SK-N-DZ (cell line): ENCODE data around the gene AKR1C4.
"Not testable (repeated sequence)": the region's sequence is repeated elsewhere in the genome, so short reads cannot be mapped to it uniquely, and the experiment has no call there.

ENCODE experiments used
- DNase-seq: peaks from one replicate; pipeline ENCODE4 v3.0.0-alpha.2; 2015; ENCODE audit warnings: low spot score

AKR1C4 gene

DNA sequence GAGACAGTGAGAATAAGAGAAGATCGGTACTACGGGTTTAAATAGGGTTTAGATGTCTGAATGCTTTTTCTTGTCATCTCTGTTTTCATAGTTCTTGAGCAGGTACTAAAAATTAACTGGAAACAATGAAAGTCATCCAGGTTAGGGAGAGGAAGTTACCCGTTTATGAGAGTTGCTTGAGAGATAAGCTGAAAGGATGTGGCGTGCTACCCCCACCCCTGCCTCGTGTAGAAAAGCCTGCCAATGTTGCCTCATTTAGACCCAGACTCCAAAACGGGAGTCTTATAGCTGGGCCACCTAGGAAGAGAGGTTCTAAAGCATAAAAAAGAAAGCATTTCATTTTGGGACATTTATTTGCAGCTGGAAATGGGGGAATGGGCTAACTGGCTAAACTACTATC is 10.2 kb downstream of the AKR1C4 start:
- no peak for DNase-seq

DNA sequence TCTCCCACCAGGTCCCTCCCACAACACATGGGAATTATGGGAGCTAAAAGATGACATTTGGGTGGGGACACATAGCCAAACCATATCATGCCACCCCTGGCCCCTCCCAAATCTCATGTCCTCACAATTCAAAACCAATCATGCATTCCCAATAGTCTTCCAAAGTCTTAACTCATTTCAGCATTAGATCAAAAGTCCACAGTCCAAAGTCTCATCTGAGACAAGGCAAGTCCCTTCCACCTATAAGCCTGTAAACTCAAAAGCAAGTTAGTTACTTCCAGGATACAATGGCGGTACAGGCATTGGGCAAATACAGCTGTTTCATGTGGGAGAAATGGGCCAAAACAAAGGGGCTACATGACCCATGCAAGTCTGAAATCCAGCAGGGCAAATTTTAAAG is 13.1 kb downstream of the AKR1C4 start:
- DNase-seq = not testable (repeated sequence)

DNA sequence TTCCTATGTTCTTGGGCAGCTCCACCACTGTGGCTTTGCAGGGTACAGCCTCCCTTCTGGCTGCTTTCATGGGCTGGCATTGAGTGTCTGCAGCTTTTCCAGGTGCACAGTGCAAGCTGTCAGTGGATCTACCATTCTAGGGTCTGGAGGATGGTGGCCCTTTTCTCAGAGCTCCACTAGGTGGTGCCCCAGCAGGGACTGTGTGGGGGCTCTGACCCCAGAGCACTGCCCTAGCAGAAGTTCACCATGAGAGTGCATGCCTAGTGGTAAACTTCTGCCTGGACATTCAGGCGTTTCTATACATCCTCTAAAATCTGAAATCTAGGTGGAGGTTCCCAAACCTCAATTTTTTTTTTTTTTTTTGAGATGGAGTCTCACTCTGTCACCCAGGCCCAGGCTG is 13.6 kb downstream of the AKR1C4 start:
- DNase-seq = not testable (repeated sequence)

DNA sequence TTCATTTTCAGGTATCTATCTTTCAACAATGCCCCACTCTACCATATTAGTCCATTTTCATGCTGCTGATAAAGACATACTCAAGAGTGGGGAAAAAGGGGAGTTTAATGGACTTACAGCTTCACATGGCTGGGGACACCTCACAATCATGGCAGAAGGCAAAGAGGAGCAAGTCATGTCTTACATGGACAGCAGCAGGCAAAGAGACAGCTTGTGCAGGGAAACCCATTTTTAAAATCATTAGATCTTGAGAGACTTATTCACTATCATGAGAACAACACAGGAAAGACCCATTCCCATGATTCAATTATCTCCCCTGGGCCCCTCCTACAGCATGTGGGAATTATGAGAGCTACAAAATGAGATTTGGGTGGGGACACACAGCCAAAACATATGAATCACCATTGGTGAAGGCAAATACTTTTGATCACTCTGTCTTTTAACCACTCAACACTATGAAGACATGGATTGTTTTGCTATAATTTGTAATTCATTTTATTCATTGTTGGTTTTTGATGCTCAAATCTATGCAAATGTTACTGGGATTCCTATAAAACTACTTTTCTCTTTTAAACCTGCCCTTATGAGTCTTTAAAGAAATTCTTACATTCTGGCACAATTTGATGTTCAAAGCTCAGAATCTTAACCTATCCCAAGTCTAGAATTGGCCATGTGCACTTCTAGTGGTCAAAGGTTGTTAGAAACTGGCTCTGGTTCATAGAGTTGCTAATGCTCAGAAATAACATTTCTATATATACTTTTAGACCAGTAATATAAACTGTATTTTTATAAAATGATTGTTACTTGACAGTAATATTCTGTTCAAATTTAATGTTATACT is 15.3 kb downstream of the AKR1C4 start:
- no peak for DNase-seq

DNA sequence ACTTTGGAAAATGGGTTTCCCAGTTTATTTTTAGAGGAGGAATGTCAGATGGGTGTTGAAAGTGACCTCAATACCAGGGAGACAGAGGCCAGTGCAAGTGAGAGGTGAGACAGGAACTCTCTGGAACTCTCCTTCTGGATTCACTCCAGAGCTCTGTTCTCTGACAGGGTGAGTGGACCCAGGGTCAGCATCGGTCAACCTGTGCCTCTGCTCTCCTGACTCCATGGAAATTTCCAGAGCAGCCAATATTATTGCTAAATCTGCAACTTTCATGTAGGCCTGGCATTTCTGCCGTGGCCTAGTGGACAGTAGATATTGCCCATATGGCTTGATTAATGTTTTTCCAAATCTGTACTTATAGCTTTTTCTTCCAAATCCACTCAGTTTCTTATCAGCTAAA is 20.2 kb downstream of the AKR1C4 start:
- DNase-seq = no peak

DNA sequence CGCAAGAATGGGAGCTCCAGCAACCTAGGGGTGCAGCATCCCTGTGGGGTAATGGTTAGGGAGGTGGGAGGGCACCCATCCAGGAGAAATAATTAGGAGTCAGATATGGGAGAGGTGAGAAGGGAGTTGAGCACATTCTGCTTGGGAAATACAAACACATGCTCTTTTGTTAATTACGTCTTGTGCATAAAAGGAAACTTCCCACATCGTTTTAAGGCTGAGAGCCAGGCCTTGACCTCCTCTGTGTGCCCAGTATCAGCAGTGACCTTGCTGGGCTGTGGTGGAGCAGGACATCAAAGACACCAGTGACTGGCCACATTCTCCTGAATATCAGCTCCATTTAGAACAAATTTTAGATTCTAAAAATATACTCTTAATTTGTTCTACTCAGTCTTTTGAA is 22.6 kb downstream of the AKR1C4 start:
- DNase-seq = no peak

DNA sequence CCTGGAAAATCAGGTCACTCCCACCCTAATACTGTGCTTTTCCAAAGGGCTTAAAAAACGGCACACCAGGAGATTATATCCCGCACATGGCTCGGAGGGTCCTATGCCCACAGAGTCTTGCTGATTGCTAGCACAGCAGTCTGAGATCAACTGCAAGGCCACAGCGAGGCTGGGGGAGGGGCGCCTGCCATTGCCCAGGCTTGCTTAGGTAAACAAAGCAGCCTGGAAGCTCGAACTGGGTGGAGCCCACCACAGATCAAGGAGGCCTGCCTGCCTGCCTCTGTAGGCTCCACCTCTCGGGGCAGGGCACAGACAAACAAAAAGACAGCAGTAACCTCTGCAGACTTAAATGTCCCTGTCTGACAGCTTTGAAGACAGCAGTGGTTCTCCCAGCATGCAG is 26.3 kb downstream of the AKR1C4 start:
- DNase-seq = not testable (repeated sequence)

DNA sequence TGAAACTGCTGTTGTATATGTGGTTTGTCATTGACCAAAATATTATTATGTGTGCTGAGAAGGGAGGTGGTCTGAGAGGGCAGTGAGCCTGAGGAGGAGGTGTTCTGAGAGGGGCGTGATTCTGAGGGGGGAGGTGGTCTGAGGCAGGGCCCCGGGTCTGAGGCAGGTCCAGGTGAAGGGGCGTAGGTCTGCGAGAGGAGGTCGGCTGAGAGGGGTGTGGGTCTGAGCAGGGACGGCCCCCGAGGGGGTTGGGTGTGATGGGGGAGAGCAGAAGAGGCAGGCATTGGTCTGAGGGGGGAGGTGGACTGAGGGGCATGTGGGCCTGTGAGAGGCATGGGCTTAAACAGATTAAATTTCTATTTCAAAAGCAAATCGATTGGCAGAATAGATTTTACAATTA is 32.4 kb downstream of the AKR1C4 start:
- DNase-seq = no peak

DNA sequence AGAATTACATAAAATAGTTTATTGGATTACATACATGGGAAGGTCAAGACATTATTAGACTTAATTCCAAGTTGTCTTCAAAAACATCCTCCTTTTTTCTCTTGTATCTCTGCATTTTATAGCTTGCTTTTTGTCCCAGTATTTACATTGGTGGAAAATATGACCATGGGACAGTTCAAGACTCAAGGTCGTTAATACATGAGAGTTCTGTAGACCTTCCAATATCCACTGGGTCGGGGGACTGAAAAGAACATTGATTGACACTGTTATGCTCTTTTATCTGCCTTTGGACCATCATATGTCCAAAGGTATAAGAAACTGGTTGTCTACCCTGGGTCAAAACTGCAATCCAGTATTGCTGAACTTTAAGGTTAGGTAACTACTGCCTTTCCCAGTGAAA is 36.7 kb downstream of the AKR1C4 start:
- DNase-seq = no peak

DNA sequence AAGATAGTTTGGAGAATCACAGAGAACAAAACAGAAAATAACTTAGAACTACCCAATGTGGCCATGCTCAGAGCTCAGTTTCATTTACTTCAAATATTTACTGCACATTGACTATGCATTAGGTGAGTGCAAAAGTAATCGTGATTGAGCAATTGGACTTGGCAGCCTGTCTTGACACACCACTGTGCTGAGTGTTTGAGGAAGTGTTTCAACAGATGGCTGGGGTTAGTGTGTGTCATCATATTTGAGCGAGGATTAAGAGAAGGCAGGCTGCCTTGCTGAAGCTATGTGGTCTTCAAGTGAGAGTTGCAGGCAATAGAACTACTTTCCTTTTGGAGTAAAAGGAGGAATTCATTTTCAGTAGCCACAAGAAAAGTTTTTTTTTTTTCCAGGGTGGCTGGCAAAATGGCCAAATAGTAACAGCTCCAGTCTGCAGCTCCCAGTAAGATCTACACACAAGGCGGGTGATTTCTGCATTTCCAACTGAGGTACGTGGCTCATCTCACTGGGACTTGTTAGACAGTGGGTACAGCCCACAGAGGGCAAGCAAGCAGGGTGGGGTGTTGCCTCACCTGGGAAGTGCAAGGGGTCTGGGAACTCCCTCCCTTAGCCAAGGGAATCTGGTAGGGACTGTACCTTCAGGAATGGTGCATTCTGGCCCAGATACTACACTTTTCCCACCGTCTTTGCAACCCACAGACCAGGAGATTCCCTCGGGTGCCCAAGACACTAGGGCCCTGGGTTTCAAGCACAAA is 37.6 kb downstream of the AKR1C4 start:
- no peak for DNase-seq

DNA sequence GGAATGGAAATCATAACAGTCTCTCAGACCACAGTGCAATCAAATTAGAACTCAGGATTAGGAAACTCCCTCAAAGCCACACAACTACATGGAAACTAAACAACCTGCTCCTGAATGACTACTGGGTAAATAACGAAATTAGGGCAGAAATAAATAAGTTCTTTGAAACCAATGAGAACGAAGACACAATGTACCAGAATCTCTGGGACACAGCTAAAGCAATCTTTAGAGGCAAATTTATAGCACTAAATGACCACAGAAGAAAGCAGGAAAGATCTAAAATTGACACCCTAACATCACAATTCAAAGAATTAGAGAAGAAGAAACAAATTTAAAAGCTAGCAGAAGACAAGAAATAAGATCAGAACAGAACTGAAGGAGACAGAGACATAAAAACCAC is 40.9 kb downstream of the AKR1C4 start:
- not testable (repeated sequence) for DNase-seq

DNA sequence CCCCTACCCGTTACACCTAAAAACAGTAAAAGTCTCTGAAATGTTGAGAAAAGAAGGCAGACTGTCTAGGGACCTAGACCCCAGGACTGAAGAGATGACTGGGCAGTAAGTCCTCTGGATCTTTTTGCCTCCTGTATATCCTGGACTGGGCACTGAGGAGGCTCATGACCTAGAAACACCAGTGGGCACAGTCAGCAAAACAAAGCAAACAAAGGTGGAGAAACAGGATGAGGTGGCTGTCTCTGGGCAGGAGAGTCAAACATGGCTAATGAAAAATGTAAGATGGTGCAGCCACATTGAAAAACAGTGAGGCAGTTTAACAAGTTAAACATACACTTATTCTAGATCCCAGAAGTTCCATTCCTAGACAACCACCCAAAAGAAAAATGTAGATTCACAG is 45.9 kb downstream of the AKR1C4 start:
- DNase-seq = no peak

DNA sequence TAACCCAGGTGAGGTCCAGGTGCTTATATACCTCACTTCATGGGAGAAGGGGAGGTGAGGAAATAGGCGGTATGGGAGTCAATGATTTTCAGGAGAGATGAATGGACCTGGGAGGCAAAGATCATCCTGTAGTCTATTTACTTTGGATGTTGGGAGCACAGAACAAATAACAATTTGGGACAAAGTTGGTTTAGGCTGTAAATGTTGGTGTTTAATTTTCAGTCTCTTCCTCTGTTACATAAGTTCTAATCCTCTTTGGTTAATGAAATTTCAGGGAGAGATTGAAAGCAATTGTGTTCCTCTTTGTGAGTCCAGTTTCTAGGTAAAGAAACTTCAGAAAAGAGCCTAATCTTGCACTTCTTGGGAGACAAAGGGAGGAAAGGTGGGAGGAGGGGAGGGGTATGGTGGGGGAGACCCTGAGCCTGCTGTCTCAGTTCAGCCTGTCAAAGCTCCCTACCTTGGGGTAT is 46.9 kb downstream of the AKR1C4 start:
- no peak for DNase-seq

DNA sequence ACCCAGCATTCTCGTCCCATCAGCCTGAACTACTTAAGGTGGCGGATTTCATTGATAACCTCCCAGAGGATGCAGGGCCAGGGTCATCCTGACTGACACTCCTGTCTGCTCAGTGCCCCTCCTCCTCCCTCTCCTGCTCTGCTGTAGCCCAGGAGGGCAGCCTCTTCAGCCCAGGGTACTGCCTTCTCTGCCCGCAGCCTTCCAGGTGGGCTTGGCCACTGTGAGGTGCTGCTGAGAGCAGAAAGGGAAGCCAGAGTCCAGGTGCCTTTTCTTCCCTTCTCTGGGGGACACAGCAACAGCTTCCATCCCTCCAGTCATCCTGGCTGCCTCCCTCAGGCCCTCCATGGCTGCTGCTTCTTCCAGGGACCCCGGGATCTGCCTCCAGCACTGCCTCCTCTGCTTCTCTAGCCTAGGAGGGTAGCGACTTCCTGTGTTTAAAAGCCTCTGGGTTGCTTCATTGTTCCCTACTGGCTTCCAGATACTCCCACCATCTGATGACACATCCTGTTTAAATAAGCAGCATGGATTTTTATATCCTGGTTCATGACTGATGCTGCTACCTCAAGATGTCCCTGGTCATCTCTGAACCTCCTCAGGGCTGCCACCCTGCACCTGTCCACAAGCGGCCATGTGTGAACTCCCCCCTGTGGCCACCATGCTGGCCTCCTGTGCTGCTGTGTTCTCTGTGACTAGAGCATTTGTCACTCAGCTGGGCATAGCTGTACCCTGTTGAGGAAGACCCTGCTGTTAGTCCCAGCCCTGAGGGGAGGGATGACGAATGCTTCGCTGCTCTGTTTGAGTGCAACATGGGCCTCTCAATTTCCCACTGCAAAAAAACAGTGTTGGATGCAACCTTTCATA is 55.8 kb downstream of the AKR1C4 start:
- peak; percentile 23 for DNase-seq

DNA sequence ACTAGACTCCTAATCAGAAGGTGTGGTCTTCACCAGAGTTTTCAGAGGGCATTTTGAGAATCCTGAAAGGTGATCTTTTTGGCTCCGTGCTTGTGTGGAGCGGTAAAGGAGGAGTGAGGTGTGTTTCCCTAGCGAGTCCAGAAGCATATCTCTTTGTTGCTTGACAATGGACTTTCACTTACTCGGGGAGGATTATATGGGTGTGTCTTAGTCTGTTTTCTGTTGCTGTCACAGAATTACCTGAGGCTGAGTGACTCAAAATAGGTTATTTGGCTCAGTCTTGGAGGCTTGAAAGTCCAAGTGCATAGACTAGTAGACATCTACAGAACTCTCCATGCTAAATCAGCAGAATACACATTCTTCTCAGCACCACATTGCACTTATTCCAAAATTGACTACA is 57.9 kb downstream of the AKR1C4 start:
- DNase-seq = no peak

DNA sequence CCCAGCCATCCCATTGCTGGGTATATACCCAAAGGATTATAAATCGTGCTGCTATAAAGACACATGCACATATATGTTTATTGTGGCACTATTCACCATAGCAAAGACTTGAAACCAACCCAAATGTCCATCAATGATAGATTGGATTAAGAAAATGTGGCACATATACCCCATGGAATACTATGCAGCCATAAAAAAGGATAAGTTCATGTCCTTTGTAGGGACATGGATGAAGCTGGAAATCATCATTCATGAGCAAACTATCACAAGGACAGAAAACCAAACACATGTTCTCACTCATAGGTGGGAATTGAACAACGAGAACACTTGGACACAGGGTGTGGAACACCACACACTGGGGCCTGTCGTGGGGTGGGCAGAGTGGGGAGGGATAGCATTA is 61.1 kb downstream of the AKR1C4 start:
- DNase-seq = not testable (repeated sequence)

DNA sequence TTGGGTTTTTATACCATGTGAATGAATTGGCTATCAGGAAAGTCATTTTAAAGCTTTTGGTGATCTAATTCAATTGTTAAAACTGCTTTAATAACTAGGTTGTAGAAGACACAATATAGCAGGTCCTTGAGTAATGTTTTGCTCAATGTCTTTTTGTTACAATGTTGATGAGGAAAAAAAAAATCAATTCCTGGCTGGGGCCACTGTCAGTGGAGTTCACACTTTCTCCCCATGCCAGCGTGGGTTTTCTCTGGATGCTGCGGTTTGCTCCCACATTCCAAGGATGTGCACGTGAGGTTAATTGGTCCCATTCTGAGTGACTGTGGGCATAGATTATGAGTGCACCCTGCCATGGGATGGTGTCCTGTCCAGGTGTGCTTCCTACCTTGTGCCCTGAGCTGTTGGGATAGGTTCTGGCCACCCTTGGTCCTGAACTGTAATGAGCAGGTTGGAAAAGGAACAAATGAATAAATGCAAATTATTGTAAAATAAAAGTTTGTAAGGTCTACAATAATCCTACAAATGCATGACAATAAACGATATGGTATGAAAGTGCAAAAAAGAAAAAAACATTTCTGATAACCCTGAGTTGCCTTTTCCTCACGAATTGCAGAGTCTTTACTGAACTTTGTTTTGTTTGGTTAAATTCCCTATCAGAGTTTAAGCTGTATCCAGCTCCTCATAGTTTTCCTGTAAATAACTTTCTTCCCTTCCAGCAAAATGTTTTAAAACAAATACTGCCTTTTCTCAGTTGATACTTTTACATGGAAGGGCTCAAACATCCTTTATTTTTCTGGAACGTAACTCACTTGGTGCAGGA is 62.7 kb downstream of the AKR1C4 start:
- no peak for DNase-seq

DNA sequence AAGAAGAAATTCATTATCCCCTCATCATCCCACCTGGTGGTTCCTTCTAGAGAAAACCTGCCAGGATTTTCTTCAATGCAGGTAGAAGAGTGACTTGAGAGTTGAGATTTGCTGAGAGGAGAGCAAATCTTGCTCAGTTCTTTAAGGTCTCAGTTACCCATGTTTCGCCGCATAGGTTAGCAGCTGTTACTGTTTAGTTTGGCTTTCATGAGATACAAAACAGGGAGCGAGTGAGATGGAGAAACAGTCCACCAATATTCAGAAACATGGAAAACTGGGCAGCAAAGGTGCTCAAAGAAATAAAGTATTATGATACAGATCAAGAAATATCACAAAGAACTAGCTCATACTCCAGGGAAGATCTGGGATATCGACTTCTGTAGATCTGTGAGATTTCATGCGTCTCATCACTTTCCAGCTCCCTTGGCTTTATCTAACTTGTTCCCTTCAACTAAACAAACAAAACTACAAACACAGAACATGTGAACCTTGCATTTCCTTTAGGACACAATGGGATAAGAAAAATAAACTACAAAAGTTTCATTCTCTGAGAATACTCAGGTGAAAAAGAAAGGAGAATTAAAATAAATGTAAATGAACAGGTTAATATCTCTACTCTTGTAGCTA is 63.4 kb downstream of the AKR1C4 start:
- no peak for DNase-seq

DNA sequence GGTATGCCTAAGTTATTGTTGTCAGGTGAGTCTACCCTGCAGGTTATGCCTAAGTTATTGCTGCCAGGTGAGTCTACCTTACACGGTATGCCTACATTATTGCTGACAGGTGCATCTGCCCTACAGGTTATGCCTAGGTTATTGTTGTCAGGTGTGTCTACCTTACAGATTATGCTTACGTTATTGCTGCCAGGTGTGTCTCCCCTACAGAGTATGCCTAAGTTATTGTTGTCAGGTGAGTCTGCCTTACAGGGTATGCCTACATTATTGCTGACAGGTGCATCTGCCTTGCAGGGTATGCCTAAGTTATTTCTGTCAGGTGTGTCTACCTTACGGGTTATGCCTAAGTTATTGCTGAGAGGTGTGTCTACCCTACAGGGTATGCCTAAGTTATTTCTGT is 64.2 kb downstream of the AKR1C4 start:
- DNase-seq = no peak

DNA sequence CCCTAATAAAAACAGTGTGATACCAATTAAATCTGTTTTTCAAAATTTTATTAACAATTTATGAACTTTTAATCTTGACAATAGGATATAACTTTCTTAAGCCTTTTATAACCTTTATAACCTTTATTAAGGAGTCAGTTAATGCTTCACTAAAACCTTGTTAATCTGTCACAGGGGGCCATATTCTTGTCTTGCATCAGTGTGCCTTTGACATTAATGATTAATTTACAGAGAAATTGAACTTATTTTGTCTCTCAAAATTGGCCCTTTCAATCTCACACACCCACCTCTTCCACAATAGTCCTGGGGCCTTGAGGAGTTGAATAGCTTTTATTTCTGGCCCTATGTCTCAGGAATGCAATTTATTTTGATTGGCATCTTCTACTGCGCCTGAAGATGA is 68.5 kb downstream of the AKR1C4 start:
- DNase-seq = no peak

DNA sequence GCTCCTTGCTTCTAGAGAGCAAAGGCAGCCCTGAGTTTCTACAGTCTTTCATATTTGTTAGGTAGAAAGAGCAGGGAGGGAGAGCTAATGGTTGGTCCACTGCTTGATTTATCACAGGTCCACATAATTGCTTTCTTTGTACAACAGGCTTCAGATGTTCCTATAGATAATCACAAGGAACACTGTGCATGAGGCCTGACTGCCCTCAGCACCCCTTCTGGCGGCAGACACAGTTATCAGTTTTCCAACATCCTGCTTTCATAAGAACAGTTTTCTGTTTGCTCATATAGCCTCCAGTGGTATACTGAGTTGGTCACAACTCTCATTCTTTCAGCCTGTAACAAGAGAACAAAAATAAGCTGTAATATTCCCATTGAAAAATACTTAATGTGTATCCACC is 69.7 kb downstream of the AKR1C4 start:
- no peak for DNase-seq
